IPS-18c (cell line): ENCODE measurements around the gene UNC13C.

Experiments
- H3K4me3 ChIP-seq: 2 replicates; pipeline ENCODE4 v1.7.0; 2013; ENCODE audit warnings: low read depth, mild to moderate bottlenecking, low read length, moderate library complexity; ENCODE audit not compliant: insufficient read depth
- H3K9me3 ChIP-seq: one replicate; pipeline ENCODE4 v1.6.1; 2013; ENCODE audit warnings: mild to moderate bottlenecking, low read length, moderate library complexity; ENCODE audit not compliant: control insufficient read depth, insufficient read depth

Gene UNC13C

DNA sequence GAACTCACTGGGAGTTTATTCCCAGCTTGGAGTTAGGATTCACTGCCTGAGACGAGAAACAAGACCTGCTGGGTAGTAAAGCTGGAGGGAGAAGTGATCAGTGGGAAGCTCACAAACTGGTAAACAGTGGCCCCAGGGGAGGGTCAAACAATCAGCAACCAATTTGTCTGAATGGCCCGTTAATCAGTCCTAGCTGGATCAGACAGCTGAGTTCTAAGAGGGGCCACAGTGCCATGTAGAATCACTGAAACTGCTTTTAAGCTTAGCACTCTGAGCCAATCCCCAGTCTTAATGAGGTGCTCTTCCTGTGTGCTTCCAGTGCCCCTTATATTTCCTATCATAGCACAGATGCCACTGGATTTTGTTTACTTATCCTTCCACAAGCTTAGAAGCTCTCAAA is 626.8 kb downstream of the UNC13C start:
- H3K9me3 ChIP-seq = no peaks in the 10 kb centered on the region
- H3K4me3 ChIP-seq = no peak overlapping the region

DNA sequence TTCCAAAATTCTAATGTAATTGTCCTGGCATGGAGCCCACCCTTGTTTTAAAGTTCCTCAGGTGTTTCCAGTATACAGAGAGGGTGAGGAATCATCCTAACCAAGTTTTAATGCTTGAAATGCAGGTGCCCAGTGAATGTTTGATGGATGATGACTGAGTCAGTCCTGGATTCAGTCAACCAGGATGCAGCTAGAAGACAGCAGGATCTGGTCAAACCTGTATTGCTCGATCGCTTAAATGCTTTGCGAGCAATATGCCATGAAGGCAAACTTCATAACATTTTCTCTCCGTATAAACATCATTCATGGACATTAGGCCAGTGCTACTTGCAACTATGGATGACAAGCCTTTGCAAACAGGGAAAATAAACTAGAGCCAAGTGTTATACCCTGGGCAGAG is 627.3 kb downstream of the UNC13C start:
- Histone ChIP-seq H3K4me3 (no peak overlapping the region), H3K9me3 (no peaks in the 10 kb centered on the region)

DNA sequence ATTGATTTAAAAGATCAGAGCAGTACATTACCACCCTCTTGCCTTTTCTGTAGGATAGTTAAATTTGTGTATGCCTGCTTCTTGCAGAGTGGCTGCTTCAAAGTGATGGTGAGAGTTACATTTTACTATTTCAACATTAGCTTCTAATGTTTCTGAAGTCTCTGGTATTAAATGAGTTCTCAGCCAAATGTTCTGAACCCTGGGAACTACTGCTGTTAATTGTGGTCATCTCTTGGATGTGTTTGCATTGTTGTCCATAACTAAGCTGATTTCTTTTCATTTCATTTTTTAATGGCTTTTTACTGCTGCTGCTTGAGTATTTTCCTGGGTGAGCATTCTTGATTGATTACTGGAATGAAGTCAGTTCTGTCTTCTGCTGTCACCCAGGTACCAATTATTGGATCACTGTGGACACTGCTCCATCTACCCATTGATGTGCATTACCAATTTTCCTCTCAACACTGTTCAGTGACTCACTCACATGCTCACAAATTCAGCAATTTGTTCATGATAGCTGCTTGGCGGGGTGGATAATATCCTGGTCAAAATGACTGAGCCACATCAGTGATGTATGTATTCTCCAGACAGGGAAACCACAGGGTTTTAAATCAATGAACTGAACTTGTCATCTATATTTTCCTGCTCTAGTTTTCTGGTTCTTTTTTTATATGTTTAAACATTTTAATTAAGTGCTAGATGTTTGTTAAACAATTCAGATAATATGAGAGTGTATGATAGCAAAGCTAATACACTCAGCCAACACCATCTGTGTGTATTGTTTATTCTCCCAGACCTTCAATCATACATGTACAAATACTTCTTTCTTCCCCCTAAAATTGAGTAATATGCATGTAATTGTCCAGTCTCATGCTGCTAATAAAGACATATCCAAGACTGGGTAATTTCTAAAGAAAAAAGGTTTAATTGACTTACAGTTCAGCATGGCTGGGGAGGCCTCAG is 630.9 kb downstream of the UNC13C start:
- Histone ChIP-seq H3K9me3 (no peaks in the 10 kb centered on the region), H3K4me3 (no peak overlapping the region)

GRCh38 chr15:54618120-54618519 is 639.9 kb downstream of the UNC13C start:
- Histone ChIP-seq H3K4me3 (no peak overlapping the region), H3K9me3 (no peaks in the 10 kb centered on the region)

DNA sequence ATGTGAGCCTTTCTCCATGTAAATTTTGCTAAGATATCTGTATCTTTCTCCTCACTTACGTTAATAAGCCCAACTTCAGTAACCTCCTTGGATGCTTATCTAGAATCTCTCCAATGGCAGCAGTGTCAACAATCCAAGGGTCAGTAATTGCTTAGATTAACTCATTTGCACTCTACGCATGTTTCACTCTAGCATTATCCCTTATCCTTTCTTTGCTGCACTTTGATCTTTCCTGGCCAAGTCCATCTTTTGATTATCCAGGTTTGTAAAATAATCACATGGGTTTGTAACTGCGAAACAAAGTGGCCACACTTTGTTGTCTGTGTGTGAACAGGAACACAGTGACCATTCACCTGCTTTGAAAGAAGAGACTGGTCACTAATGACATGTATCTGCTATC is 640.9 kb downstream of the UNC13C start:
- Histone ChIP-seq H3K9me3 (no peaks in the 10 kb centered on the region), H3K4me3 (no peak overlapping the region)

- H3K4me3 ChIP-seq = no peak overlapping the region
- H3K9me3 ChIP-seq = no peaks in the 10 kb centered on the region
Measured at GRCh38 chr15:54620916-54621315, 642.7 kb downstream of the UNC13C start.

GRCh38 chr15:54636147-54636546 is 657.9 kb downstream of the UNC13C start:
- no peaks in the 10 kb centered on the region for H3K9me3 ChIP-seq
- H3K4me3 ChIP-seq = no peak overlapping the region

DNA sequence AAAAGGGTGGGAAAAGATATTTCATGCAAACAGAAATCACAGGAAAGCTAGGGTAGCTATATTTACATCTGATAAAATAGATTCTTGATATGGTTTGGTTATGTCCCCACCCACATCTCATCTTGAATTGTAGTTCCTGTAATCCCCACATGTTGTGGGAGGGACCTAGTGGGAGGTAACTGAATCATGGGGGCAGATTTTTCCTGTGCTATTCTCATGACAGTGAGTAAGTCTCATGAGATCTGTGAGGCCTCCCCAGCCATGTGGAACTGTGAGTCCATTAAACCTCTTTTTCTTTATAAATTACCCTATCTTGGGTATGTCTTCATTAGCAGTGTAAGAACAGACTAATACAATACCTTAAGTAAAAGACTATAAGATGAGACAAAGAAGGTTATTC is 660.4 kb downstream of the UNC13C start:
- Histone ChIP-seq H3K9me3 (no peaks in the 10 kb centered on the region), H3K4me3 (no peak overlapping the region)

DNA sequence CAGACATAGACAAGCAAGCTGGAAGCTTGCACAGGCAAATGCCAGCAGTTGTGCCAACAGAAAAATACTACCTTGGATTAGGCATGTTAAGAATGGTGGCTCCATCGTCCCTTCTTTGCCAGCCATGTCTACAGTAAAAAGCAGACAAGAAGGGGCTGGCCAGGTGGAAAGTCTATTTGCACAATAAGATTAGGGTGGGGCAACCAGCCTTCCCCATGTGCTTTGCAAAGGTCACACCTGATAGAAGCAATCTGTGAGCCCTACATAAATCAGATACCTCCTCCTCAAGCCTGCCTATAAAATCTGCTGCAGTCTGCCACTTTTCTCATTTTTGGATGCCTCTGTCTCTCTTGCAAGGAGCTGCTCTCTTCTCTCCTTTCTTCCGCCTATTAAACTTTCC is 662.6 kb downstream of the UNC13C start:
- Histone ChIP-seq H3K4me3 (no peak overlapping the region), H3K9me3 (peaks cover 2% of the 10 kb centered on the region)

- H3K9me3 ChIP-seq = peaks cover 5% of the 10 kb centered on the region
Measured at GRCh38 chr15:54644796-54645195, 666.6 kb downstream of the UNC13C start.

GRCh38 chr15:54659646-54660045 is 681.4 kb downstream of the UNC13C start:
- H3K4me3 ChIP-seq = no peak overlapping the region

More at GRCh38 chr15:54644796-54645195, 666.6 kb downstream of the UNC13C start:
- no peak overlapping the region for H3K4me3 ChIP-seq

DNA sequence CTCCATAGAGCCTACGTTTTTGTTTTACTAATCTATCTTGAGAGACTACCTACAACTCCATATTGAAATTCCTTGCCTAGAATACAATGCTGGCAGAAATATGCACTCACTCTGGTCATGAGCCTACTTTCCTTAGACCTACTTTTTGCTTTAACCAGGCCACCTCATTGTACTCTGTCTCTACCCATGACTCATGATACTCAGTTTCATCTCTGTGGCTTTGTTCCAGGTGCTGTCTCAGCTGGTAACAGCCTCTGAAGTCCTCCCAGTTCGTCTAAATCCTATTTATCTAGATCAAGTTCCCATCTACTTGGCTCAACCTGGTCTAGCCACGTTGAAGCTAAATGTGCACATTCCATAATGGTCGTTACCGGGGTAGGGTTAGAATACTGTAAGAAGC is 682.1 kb downstream of the UNC13C start:
- Histone ChIP-seq H3K9me3 (no peaks in the 10 kb centered on the region), H3K4me3 (no peak overlapping the region)

More at GRCh38 chr15:54659646-54660045, 681.4 kb downstream of the UNC13C start:
- no peaks in the 10 kb centered on the region for H3K9me3 ChIP-seq

GRCh38 chr15:54675241-54675640 is 697.0 kb downstream of the UNC13C start:
- no peak overlapping the region for H3K4me3 ChIP-seq
- H3K9me3 ChIP-seq = no peaks in the 10 kb centered on the region

- no peak overlapping the region for H3K4me3 ChIP-seq
- H3K9me3 ChIP-seq = no peaks in the 10 kb centered on the region
Measured at GRCh38 chr15:54681584-54681983, 703.3 kb downstream of the UNC13C start.
